Small intestine (tissue), 7 donors: ENCODE results near the gene ADAMTS1. TPM values are rescaled to one million over a fixed set of nuclear protein-coding genes. Genes with fewer than 3 reads are reported as not detected.

Experiments
- DNase-seq, 2 donors: peaks; one replicate each; pipeline versions ENCODE4 v3.0.0 to v3.0.0-alpha.2; 2013
- FAIRE-seq: peaks from 2 replicates; lab custom pipeline; 2012; peaks lifted over from hg19 to GRCh38; lab: Jason Lieb, UNC
- H3K27ac ChIP-seq, 3 donors: one replicate each; pipeline ENCODE4 v1.5.1; 2013; ENCODE audit warnings: low read length in 2 of 3, mild to moderate bottlenecking in 2 of 3, control low read depth in 1 of 3, inconsistent platforms in 1 of 3, low read depth in 1 of 3, moderate library complexity in 1 of 3
- H3K27me3 ChIP-seq, 3 donors: one replicate each; pipeline ENCODE4 v1.6.1; 2013; ENCODE audit warnings: low read length in 3 of 3, inconsistent platforms in 1 of 3; ENCODE audit not compliant: control insufficient read depth in 3 of 3, insufficient read depth in 3 of 3
- H3K36me3 ChIP-seq, 3 donors: one replicate each; pipeline ENCODE4 v1.6.1; 2013; ENCODE audit warnings: low read length in 3 of 3, inconsistent platforms in 1 of 3, low read depth in 1 of 3, mild to moderate bottlenecking in 1 of 3, moderate library complexity in 1 of 3; ENCODE audit not compliant: control insufficient read depth in 3 of 3, insufficient read depth in 2 of 3
- H3K4me1 ChIP-seq, 3 donors: one replicate each; pipeline ENCODE4 v1.6.1; 2013; ENCODE audit warnings: low read length in 2 of 3, inconsistent platforms in 1 of 3, low read depth in 1 of 3, mild to moderate bottlenecking in 1 of 3, moderate library complexity in 1 of 3; ENCODE audit not compliant: control insufficient read depth in 3 of 3, insufficient read depth in 2 of 3
- H3K4me3 ChIP-seq, 3 donors: one replicate each; pipeline ENCODE4 v1.5.1; 2013; ENCODE audit warnings: low read length in 3 of 3, control low read depth in 1 of 3, inconsistent platforms in 1 of 3, low read depth in 1 of 3, mild to moderate bottlenecking in 1 of 3, moderate library complexity in 1 of 3
- H3K9me3 ChIP-seq, 2 donors: one replicate each; pipeline ENCODE4 v1.6.1; 2013; ENCODE audit warnings: low read depth in 1 of 2, low read length in 1 of 2; ENCODE audit not compliant: control insufficient read depth in 2 of 2, insufficient read depth in 1 of 2
- WGBS, 3 donors: extraction: QIAGEN DNeasy Blood & Tissue Kit; methylation state at CpG; one replicate each; pipeline ENCODE4 v1.1.7; 2013; 5-methylcytosine and 5-hydroxymethylcytosine counted together
- polyA plus RNA-seq, 4 donors: library from polyadenylated mRNA; stranded (reverse) in 3 of 4; unstranded in 1 of 4; fragments of 200-250 nt in 3 of 4; fragments of 120-200 nt in 1 of 4; gene quantifications; one replicate each; pipeline versions ENCODE4 v1.2.1 to v1.2.3, GENCODE V29; 2013
- donor health status: healthy with polysubstance abuse.
- donor health status: control.
- donor health status: control.
- donor health status: Bipolar disorder and iron deficiency.
- donor health status: healthy.

ADAMTS1 gene
- polyA plus RNA-seq, 4 donors: 0.89 to 94.8 (median 11.3) TPM

DNA sequence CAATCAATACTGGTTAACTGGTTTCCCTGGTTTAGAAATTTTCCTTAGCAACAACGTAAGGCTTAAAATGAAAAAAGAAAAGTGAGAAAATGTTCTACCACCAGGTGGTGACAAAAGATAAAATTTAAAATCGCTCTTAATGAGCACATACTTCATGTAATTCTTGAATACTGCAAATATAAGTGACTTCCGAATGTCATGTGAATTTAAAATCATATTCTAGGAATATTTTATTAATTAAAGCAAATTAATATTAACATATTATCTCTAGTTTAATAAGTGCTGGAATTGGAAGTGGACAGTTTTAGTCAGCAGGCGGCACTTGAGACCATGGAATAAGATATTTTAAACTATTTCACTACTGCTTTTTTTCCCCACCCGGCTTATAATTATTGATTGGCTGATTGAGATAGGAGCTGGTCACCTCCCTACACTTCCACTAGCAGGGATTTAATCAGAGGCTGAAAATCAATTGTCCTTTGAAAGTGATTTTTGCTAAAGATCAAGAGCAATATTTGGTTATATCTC, 5.0 kb upstream of the ADAMTS1 start:
- DNase-seq (peak; percentile 33 to 71), FAIRE-seq (peak; percentile 15)
- no peak overlapping the region for H3K27ac ChIP-seq

DNA sequence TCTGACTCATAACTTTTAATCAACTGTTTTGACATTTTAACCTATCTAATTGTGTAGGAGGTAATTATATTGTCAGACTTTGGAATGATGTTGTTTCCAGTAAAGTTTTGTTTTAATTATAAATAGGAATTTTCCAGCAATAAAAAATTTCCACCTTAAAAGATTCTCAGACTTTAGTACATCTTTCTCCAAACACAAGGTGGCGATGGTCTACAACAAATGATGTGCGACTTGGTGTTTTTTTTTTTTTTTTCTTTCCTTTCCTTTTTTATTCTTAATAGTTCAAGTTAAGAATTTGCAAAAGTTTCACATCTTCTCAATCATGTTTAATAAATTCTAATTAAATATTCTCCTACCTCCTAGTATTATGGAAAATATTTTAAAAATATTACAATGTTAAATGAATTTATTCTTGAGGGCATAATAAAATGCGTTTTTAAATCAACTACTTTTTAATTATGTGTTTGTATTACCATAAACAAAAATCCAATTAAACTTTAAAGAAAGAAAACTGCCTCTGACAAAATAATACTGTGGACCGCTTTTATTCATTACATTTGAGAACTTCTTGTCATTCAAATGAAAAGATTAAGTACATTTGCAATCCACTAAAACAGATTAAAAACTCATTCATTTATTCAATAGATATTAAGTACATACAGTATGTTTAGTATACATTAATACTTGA, 4.4 kb upstream of the ADAMTS1 start:
- peaks cover 0 to 2% (median 0%) of the 10 kb centered on the region in 3 donors for H3K4me1 ChIP-seq
- no peaks in the 10 kb centered on the region for H3K9me3 ChIP-seq
- DNase-seq (peak; percentile 43 to 66), FAIRE-seq (peak; percentile 93)
- H3K27me3 ChIP-seq: peaks cover 0 to 9% (median 0%) of the 10 kb centered on the region in 3 donors
- H3K36me3 ChIP-seq: no peaks in the 10 kb centered on the region
- no peak overlapping the region for H3K27ac ChIP-seq
- 13 to 19% (median 13%) methylated on average over 4 of the region's 4 CpGs for WGBS, 3 donors
- H3K4me3 ChIP-seq: no peak overlapping the region

More for the DNA sequence above, 5.0 kb upstream of the ADAMTS1 start:
- H3K4me1 ChIP-seq: peaks cover 0 to 2% (median 0%) of the 10 kb centered on the region in 3 donors
- H3K36me3 ChIP-seq: no peaks in the 10 kb centered on the region
- peaks cover 0 to 7% (median 0%) of the 10 kb centered on the region in 3 donors for H3K27me3 ChIP-seq
- no peak overlapping the region for H3K4me3 ChIP-seq
- H3K9me3 ChIP-seq: no peaks in the 10 kb centered on the region
- WGBS, 3 donors: 14 to 18% (median 17%) methylated on average over 5 of the region's 5 CpGs

DNA sequence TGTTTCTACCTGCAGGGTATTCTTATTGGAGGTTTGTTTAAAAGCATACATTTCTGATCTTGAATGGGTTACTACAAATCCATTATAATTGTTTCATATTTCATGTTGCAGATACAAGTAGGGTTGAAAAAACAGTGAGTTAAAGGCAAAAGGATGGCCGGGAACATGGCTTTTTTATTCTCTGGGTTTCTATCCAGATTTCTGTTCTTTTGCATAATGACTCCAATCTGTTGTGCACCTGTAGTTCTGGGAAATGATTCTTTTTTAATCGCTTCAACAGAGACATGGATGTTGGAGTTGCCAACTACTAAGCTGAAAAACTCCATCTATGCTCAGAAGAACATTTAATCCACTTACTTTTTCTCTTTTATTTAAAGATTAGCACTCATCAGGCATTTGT, 2.7 kb upstream of the ADAMTS1 start:
- peaks cover 0 to 16% (median 0%) of the 10 kb centered on the region in 3 donors for H3K27me3 ChIP-seq
- no peak for FAIRE-seq
- H3K4me1 ChIP-seq: peaks cover 0 to 2% (median 0%) of the 10 kb centered on the region in 3 donors
- H3K27ac ChIP-seq: no peak overlapping the region
- H3K36me3 ChIP-seq: no peaks in the 10 kb centered on the region
- WGBS, 3 donors: 56 to 72% (median 56%) methylated on average over 2 of the region's 2 CpGs
- no peak for DNase-seq
- H3K4me3 ChIP-seq: no peak overlapping the region
- no peaks in the 10 kb centered on the region for H3K9me3 ChIP-seq

DNA sequence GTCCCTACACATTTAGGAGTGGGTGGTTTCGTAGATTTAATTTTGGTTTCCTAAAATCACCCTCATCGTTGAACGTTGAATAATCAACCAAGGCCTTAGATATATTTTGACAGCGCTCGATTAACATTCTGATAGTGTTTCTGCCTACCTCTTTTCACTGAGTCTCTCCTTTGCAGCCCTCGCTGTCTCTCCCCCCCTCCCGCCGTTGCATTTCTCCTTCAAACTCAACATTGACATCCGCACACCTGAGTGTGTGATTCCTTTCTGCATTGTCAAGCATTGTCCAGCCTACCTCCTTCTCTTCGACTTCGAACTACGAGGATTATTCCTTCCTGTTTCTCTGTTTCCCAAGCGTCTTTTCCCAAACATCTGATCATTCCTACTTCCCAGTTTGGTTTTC, 1.8 kb upstream of the ADAMTS1 start:
- DNase-seq: no peak
- Histone ChIP-seq H3K4me3 (peak overlapping the region in 1 of 3 donors; percentile 79), H3K36me3 (peaks cover 0 to 4% (median 0%) of the 10 kb centered on the region in 3 donors), H3K27ac (peak overlapping the region; percentile 25 to 88 (median 87)), H3K4me1 (peaks cover 0 to 10% (median 0%) of the 10 kb centered on the region in 3 donors), H3K27me3 (peaks cover 0 to 16% (median 0%) of the 10 kb centered on the region in 3 donors), H3K9me3 (no peaks in the 10 kb centered on the region)
- FAIRE-seq: no peak
- 15 to 21% (median 21%) methylated on average over 13 of the region's 13 CpGs for WGBS, 3 donors

DNA sequence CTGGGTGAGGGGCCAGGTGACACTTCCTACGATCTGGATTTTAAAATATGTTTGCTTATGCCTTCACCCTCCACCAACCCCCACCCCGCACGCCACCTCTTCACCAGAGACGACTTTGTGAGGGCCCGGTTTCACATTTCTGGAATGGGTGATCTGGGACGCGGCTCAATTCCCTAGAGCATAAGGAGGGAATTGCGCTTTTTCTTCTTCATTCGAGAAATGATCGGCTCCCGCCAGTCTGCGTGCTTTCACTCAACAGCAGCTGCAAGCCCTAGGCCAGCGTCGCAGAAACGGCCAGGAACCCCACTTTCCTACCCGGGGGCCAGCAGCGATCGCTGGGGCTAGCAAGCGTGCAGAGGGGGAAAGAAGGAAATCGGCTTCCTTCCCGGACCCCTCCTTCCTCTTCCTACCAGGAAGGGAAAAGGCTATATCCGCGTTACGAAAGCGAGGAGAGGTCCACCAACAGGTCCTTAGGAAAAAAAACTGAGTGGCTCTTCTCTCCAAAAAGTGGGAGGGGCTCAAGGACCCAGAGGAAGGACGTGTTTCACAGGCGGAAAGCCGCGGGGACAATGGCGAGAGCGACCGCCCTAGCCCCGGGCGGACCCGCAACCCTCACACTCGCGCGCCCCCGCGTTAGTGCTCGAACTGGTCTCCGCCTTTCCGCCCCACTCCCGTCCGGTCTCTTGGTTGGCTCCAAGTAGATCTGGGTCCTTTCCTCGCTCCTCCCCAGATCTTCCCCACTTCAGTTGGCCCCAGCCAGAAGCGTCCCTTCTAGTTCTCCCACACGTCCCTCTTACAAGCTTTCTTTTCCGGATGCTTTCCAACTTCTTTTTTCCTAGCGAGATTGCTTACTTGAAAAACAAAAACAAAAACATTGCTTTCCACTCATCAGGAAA, 1.1 kb upstream of the ADAMTS1 start:
- H3K27me3 ChIP-seq: peaks cover 0 to 16% (median 0%) of the 10 kb centered on the region in 3 donors
- no peaks in the 10 kb centered on the region for H3K9me3 ChIP-seq
- 0 to 3% (median 1%) methylated on average over 47 to 50 of the region's 50 CpGs for WGBS, 3 donors
- peak overlapping the region; percentile 25 to 88 (median 87) for H3K27ac ChIP-seq
- peak overlapping the region; percentile 18 to 79 (median 37) for H3K4me3 ChIP-seq
- peaks cover 0 to 10% (median 0%) of the 10 kb centered on the region in 3 donors for H3K4me1 ChIP-seq
- DNase-seq (peak; percentile 9 to 88), FAIRE-seq (no peak)
- peaks cover 0 to 8% (median 0%) of the 10 kb centered on the region in 3 donors for H3K36me3 ChIP-seq

DNA sequence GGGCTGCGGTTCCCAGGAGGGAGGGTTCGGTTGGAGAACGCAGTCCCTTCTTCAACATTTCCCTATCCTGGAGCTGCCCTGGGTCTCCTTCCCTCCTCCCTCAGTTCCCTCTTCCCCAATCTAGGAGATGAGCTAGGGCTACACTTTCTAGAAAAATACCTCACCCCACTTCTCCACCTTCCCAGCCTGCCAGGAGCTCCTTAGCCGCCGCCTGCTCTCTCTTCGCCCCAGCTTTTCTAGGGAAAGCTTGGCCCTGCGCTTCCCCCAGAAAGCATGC, 488 bp upstream of the ADAMTS1 start:
- Histone ChIP-seq H3K36me3 (peaks cover 0 to 14% (median 0%) of the 10 kb centered on the region in 3 donors), H3K9me3 (no peaks in the 10 kb centered on the region), H3K27ac (peak overlapping the region; percentile 24 to 88 (median 87)), H3K27me3 (peaks cover 0 to 16% (median 0%) of the 10 kb centered on the region in 3 donors), H3K4me3 (peak overlapping the region in 2 of 3 donors; percentile 18 to 79), H3K4me1 (peaks cover 0 to 10% (median 0%) of the 10 kb centered on the region in 3 donors)
- DNase-seq (no peak), FAIRE-seq (no peak)
- WGBS, 3 donors: 1 to 2% (median 2%) methylated on average over 7 of the region's 7 CpGs

DNA sequence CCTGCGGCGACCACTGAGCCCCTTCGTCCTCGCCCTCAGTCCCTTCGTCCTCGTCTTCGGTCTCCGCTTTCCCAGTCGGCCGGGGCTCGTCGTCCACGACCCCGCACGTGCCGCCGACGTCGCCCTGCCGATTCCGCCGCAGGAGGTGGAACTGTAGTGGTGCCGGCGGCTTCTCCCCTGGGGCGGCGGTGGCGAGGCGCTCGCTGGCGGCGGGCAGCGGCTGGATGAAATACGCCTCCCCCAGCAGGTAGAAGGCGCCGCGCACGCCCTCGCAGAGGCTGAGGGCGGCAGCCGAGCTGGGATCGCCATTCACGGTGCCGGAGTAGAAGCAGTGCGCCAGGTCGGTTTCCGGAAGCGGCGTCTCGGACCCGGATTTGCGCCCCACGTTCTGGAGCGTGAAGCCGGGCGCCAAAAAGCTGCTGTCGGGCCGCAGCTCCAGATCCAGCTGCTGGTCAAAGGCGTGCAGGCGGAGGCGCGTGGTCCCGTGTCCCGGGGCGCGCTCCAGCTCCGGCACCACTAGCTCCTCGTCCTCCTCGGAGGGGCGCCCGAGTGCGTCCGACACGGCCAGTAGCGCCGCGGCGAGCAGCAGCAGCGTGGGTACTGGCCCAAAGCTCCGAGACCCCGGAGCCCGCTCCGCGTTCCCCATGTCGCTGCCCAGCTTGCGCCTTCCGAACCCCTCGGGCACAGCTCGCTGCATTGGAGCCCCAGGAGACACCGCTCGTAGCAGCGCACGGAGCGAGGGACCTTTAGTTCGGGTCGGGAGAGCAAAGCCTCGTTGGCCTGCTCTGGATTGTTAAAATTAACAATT, 747 bp downstream of the ADAMTS1 start:
- DNase-seq (peak in 1 of 2 donors; percentile 84), FAIRE-seq (no peak)
- Histone ChIP-seq H3K4me1 (peaks cover 0 to 10% (median 0%) of the 10 kb centered on the region in 3 donors), H3K9me3 (no peaks in the 10 kb centered on the region), H3K27me3 (peaks cover 0 to 16% (median 0%) of the 10 kb centered on the region in 3 donors), H3K4me3 (peak overlapping the region; percentile 46 to 79 (median 46)), H3K27ac (peak overlapping the region; percentile 34 to 93 (median 87)), H3K36me3 (peaks cover 0 to 23% (median 3%) of the 10 kb centered on the region in 3 donors)
- WGBS, 3 donors: 1 to 2% (median 2%) methylated on average over 87 to 96 of the region's 96 CpGs
